ENCODE measurements around the gene IFNW1. TPM values are rescaled to one million over a fixed set of nuclear protein-coding genes. Genes with fewer than 3 reads are reported as not detected.
"Not testable (repeated sequence)": the region's sequence is repeated elsewhere in the genome, so short reads cannot be mapped to it uniquely, and the experiment has no call there.

Gene IFNW1
- 0.10 TPM for total RNA-seq

GRCh38 chr9:21141427-21141882, at the start of gene IFNW1:
Gene IFNW1, minus strand, starts transcription at chr9:21141832. Its CDS starts 262 bp downstream, at chr9:21141570.
- no peak within 1 kb of the TSS for H3K4me3 ChIP-seq (ENCODE audit: low read length)
- no peaks in the 10 kb centered on the region for H3K9me3 ChIP-seq (ENCODE audit: low read depth, low read length)
- H3K27me3 ChIP-seq (ENCODE audit: insufficient read depth, low read length), result no peaks in the 10 kb centered on the region
- H3K4me1 ChIP-seq (ENCODE audit: insufficient read depth, low read length), result peaks cover 15% of the 10 kb centered on the region

GRCh38 chr9:21187487-21187886, 45.9 kb upstream of the IFNW1 start, which contains the start of gene IFNA4:
Gene IFNA4, minus strand, starts transcription at chr9:21187587. Its CDS starts 56 bp downstream, at chr9:21187531.
- not testable (repeated sequence) for H3K27me3 ChIP-seq (ENCODE audit: insufficient read depth, low read length); H3K4me3 ChIP-seq (ENCODE audit: low read length); H3K9me3 ChIP-seq (ENCODE audit: low read depth, low read length); H3K4me1 ChIP-seq (ENCODE audit: insufficient read depth, low read length)

- not testable (repeated sequence) for H3K4me1 ChIP-seq (ENCODE audit: insufficient read depth, low read length); H3K4me3 ChIP-seq (ENCODE audit: low read length); H3K9me3 ChIP-seq (ENCODE audit: low read depth, low read length); H3K27me3 ChIP-seq (ENCODE audit: insufficient read depth, low read length)
Measured at GRCh38 chr9:21182810-21183736, 41.4 kb upstream of the IFNW1 start.

- Histone ChIP-seq H3K4me1 (ENCODE audit: insufficient read depth, low read length) (no peaks in the 10 kb centered on the region), H3K4me3 (ENCODE audit: low read length) (no peak overlapping the region), H3K27me3 (ENCODE audit: insufficient read depth, low read length) (no peaks in the 10 kb centered on the region), H3K9me3 (ENCODE audit: low read depth, low read length) (no peaks in the 10 kb centered on the region)
Measured at GRCh38 chr9:21174671-21175070, 33.0 kb upstream of the IFNW1 start.

GRCh38 chr9:21172156-21172555, 30.5 kb upstream of the IFNW1 start:
- Histone ChIP-seq H3K4me1 (ENCODE audit: insufficient read depth, low read length) (no peaks in the 10 kb centered on the region), H3K4me3 (ENCODE audit: low read length) (no peak overlapping the region), H3K9me3 (ENCODE audit: low read depth, low read length) (no peaks in the 10 kb centered on the region), H3K27me3 (ENCODE audit: insufficient read depth, low read length) (no peaks in the 10 kb centered on the region)

- H3K4me1 ChIP-seq (ENCODE audit: insufficient read depth, low read length), result no peaks in the 10 kb centered on the region
- H3K4me3 ChIP-seq (ENCODE audit: low read length), result no peak overlapping the region
- no peaks in the 10 kb centered on the region for H3K27me3 ChIP-seq (ENCODE audit: insufficient read depth, low read length)
- H3K9me3 ChIP-seq (ENCODE audit: low read depth, low read length), result no peaks in the 10 kb centered on the region
Measured at GRCh38 chr9:21171351-21171750, 29.7 kb upstream of the IFNW1 start.

GRCh38 chr9:21166560-21166959, 24.9 kb upstream of the IFNW1 start, which contains the start of gene IFNA21:
Gene IFNA21, minus strand, starts transcription at chr9:21166660. Its CDS starts 48 bp downstream, at chr9:21166612.
- not testable (repeated sequence) for H3K4me1 ChIP-seq (ENCODE audit: insufficient read depth, low read length)

GRCh38 chr9:21165516-21165915, 23.9 kb upstream of the IFNW1 start:
- Histone ChIP-seq H3K4me1 (ENCODE audit: insufficient read depth, low read length) (peaks cover 4% of the 10 kb centered on the region), H3K4me3 (ENCODE audit: low read length) (no peak overlapping the region)

More at GRCh38 chr9:21166560-21166959, 24.9 kb upstream of the IFNW1 start, which contains the start of gene IFNA21:
- not testable (repeated sequence) for H3K4me3 ChIP-seq (ENCODE audit: low read length); H3K27me3 ChIP-seq (ENCODE audit: insufficient read depth, low read length); H3K9me3 ChIP-seq (ENCODE audit: low read depth, low read length)

GRCh38 chr9:21160178-21160577, 18.5 kb upstream of the IFNW1 start:
- Histone ChIP-seq H3K9me3 (ENCODE audit: low read depth, low read length) (peaks cover 9% of the 10 kb centered on the region), H3K27me3 (ENCODE audit: insufficient read depth, low read length) (no peaks in the 10 kb centered on the region), H3K4me1 (ENCODE audit: insufficient read depth, low read length) (peaks cover 10% of the 10 kb centered on the region), H3K4me3 (ENCODE audit: low read length) (no peak overlapping the region)

More at GRCh38 chr9:21165516-21165915, 23.9 kb upstream of the IFNW1 start:
- no peaks in the 10 kb centered on the region for H3K27me3 ChIP-seq (ENCODE audit: insufficient read depth, low read length)
- no peaks in the 10 kb centered on the region for H3K9me3 ChIP-seq (ENCODE audit: low read depth, low read length)

GRCh38 chr9:21155501-21155900, 13.9 kb upstream of the IFNW1 start:
- H3K4me1 ChIP-seq (ENCODE audit: insufficient read depth, low read length), result peaks cover 20% of the 10 kb centered on the region
- H3K4me3 ChIP-seq (ENCODE audit: low read length), result no peak overlapping the region
- peaks cover 9% of the 10 kb centered on the region for H3K9me3 ChIP-seq (ENCODE audit: low read depth, low read length)
- H3K27me3 ChIP-seq (ENCODE audit: insufficient read depth, low read length), result no peaks in the 10 kb centered on the region

GRCh38 chr9:21154018-21154608, 12.5 kb upstream of the IFNW1 start:
- Histone ChIP-seq H3K27me3 (ENCODE audit: insufficient read depth, low read length) (no peaks in the 10 kb centered on the region), H3K9me3 (ENCODE audit: low read depth, low read length) (peaks cover 9% of the 10 kb centered on the region), H3K4me1 (ENCODE audit: insufficient read depth, low read length) (peaks cover 14% of the 10 kb centered on the region), H3K4me3 (ENCODE audit: low read length) (no peak overlapping the region)

- peaks cover 12% of the 10 kb centered on the region for H3K9me3 ChIP-seq (ENCODE audit: low read depth, low read length)
- no peaks in the 10 kb centered on the region for H3K27me3 ChIP-seq (ENCODE audit: insufficient read depth, low read length)
- H3K4me1 ChIP-seq (ENCODE audit: insufficient read depth, low read length), result peaks cover 14% of the 10 kb centered on the region
- no peak overlapping the region for H3K4me3 ChIP-seq (ENCODE audit: low read length)
Measured at GRCh38 chr9:21153336-21154017, 11.8 kb upstream of the IFNW1 start.

GRCh38 chr9:21144603-21145002, 3.0 kb upstream of the IFNW1 start:
- Histone ChIP-seq H3K27me3 (ENCODE audit: insufficient read depth, low read length) (no peaks in the 10 kb centered on the region), H3K4me3 (ENCODE audit: low read length) (no peak overlapping the region), H3K9me3 (ENCODE audit: low read depth, low read length) (peaks cover 17% of the 10 kb centered on the region), H3K4me1 (ENCODE audit: insufficient read depth, low read length) (peaks cover 14% of the 10 kb centered on the region)

- H3K4me1 ChIP-seq (ENCODE audit: insufficient read depth, low read length), result peaks cover 9% of the 10 kb centered on the region
- H3K9me3 ChIP-seq (ENCODE audit: low read depth, low read length), result no peaks in the 10 kb centered on the region
- no peak overlapping the region for H3K4me3 ChIP-seq (ENCODE audit: low read length)
- H3K27me3 ChIP-seq (ENCODE audit: insufficient read depth, low read length), result no peaks in the 10 kb centered on the region
Measured at GRCh38 chr9:21137020-21137419, 4.6 kb downstream of the IFNW1 start.

GRCh38 chr9:21135736-21136135, 5.9 kb downstream of the IFNW1 start:
- Histone ChIP-seq H3K4me1 (ENCODE audit: insufficient read depth, low read length) (peaks cover 4% of the 10 kb centered on the region), H3K27me3 (ENCODE audit: insufficient read depth, low read length) (no peaks in the 10 kb centered on the region), H3K4me3 (ENCODE audit: low read length) (no peak overlapping the region), H3K9me3 (ENCODE audit: low read depth, low read length) (no peaks in the 10 kb centered on the region)
